Activated naive CD4-positive, alpha-beta T cell treated with anti-CD3 and anti-CD28 coated beads, Interleukin-2, amount 50 U/mL, for 72 hours (primary cell): ENCODE results near the gene CXorf65. TPM values are rescaled to one million over a fixed set of nuclear protein-coding genes. Genes with fewer than 3 reads are reported as not detected.

ENCODE experiments used
- ATAC-seq, 2 donors: fragments of 150-1000 bp; cut with Tn5 transposase; 2 replicates each; pipeline ENCODE4 v1.10.0; 2021; ENCODE audit warnings: mild to moderate bottlenecking in 2 of 2, moderate library complexity in 2 of 2
- DNase-seq, 2 donors: peaks; one replicate each; pipeline ENCODE4 v3.0.0; 2021 to 2022; ENCODE audit warnings: low spot score in 2 of 2
- H3K27ac Mint-ChIP-seq, 2 donors: one replicate each; pipeline ENCODE4 v1.8.0; 2022; ENCODE audit warnings: mild to moderate bottlenecking in 2 of 2, mixed read lengths in 2 of 2
- H3K36me3 Mint-ChIP-seq, 2 donors: one replicate each; pipeline ENCODE4 v1.8.0; 2022; ENCODE audit warnings: mixed read lengths in 2 of 2
- H3K9me3 Mint-ChIP-seq, 2 donors: one replicate each; pipeline ENCODE4 v1.8.0; 2022; ENCODE audit warnings: mixed read lengths in 2 of 2
- total RNA-seq, 2 donors: library from RNA; stranded (reverse); gene quantifications; one replicate each; pipeline ENCODE4 v1.2.3, GENCODE V29; 2022

The CXorf65 gene
- total RNA-seq, 2 donors from 2014 or later: 7.5 to 20.7 TPM

- peak; percentile 50 to 54 for ATAC-seq
- Mint-ChIP-seq H3K27ac (peak overlapping the region; percentile 96 to 98), H3K36me3 (peaks cover 39 to 44% of the 10 kb centered on the region in 2 donors), H3K9me3 (no peaks in the 10 kb centered on the region)
- no peak for DNase-seq
Observed at GRCh38 chrX:71111921-71112431, 5.4 kb upstream of the CXorf65 start.

GRCh38 chrX:71111141-71111843, 4.8 kb upstream of the CXorf65 start, which contains the start of gene IL2RG:
Gene IL2RG, minus strand, starts transcription at chrX:71111577. Its CDS starts 38 bp downstream, at chrX:71111539.
- Mint-ChIP-seq H3K9me3 (no peaks in the 10 kb centered on the region), H3K27ac (peak within 1 kb of the TSS; percentile 96 to 98), H3K36me3 (peaks cover 44 to 49% of the 10 kb centered on the region in 2 donors)
- DNase-seq (peak; percentile 60 to 75), ATAC-seq (peak; percentile 89 to 94)

GRCh38 chrX:71109051-71109450, 2.5 kb upstream of the CXorf65 start:
- DNase-seq (no peak), ATAC-seq (no peak)
- H3K9me3 Mint-ChIP-seq: no peaks in the 10 kb centered on the region
- peaks cover 52 to 65% of the 10 kb centered on the region in 2 donors for H3K36me3 Mint-ChIP-seq
- H3K27ac Mint-ChIP-seq: peak overlapping the region; percentile 97 to 98

- Mint-ChIP-seq H3K27ac (peak overlapping the region; percentile 97 to 98), H3K36me3 (peaks cover 54 to 68% of the 10 kb centered on the region in 2 donors), H3K9me3 (no peaks in the 10 kb centered on the region)
- ATAC-seq: no peak
- DNase-seq: no peak
Observed at GRCh38 chrX:71107762-71108360, 1.3 kb upstream of the CXorf65 start.

- DNase-seq (no peak), ATAC-seq (no peak)
- H3K27ac Mint-ChIP-seq: peak overlapping the region; percentile 50 to 98
- no peaks in the 10 kb centered on the region for H3K9me3 Mint-ChIP-seq
- H3K36me3 Mint-ChIP-seq: peaks cover 54 to 68% of the 10 kb centered on the region in 2 donors
Observed at GRCh38 chrX:71107245-71107644, 705 bp upstream of the CXorf65 start.

- H3K27ac Mint-ChIP-seq: peak overlapping the region; percentile 72 to 77
- ATAC-seq: no peak
- H3K9me3 Mint-ChIP-seq: no peaks in the 10 kb centered on the region
- peaks cover 46 to 59% of the 10 kb centered on the region in 2 donors for H3K36me3 Mint-ChIP-seq
- DNase-seq: no peak
Observed at GRCh38 chrX:71105628-71106027, 912 bp downstream of the CXorf65 start.

- ATAC-seq (peak; percentile 30 to 55), DNase-seq (no peak)
- H3K9me3 Mint-ChIP-seq: no peaks in the 10 kb centered on the region
- H3K27ac Mint-ChIP-seq: peak overlapping the region; percentile 88 to 92
- peaks cover 24 to 36% of the 10 kb centered on the region in 2 donors for H3K36me3 Mint-ChIP-seq
Observed at GRCh38 chrX:71103110-71103983, 3.2 kb downstream of the CXorf65 start.

GRCh38 chrX:71102292-71102691, 4.2 kb downstream of the CXorf65 start:
- no peak for DNase-seq
- H3K27ac Mint-ChIP-seq: peak overlapping the region in 1 of 2 donors; percentile 88
- ATAC-seq: no peak

GRCh38 chrX:71100581-71101505, 5.7 kb downstream of the CXorf65 start:
- DNase-seq (no peak), ATAC-seq (no peak)
- H3K27ac Mint-ChIP-seq: peak overlapping the region in 1 of 2 donors; percentile 88
- H3K36me3 Mint-ChIP-seq: peaks cover 14% of the 10 kb centered on the region in 2 donors
- no peaks in the 10 kb centered on the region for H3K9me3 Mint-ChIP-seq

More at GRCh38 chrX:71102292-71102691, 4.2 kb downstream of the CXorf65 start:
- H3K36me3 Mint-ChIP-seq: peaks cover 15 to 26% of the 10 kb centered on the region in 2 donors
- no peaks in the 10 kb centered on the region for H3K9me3 Mint-ChIP-seq

GRCh38 chrX:71099736-71100135, 6.8 kb downstream of the CXorf65 start:
- Mint-ChIP-seq H3K36me3 (peaks cover 10 to 14% of the 10 kb centered on the region in 2 donors), H3K9me3 (no peaks in the 10 kb centered on the region), H3K27ac (peak overlapping the region in 1 of 2 donors; percentile 44)
- DNase-seq: no peak
- no peak for ATAC-seq

- Mint-ChIP-seq H3K9me3 (no peaks in the 10 kb centered on the region), H3K27ac (no peak overlapping the region), H3K36me3 (peaks cover 3 to 7% of the 10 kb centered on the region in 2 donors)
- DNase-seq: no peak
- no peak for ATAC-seq
Observed at GRCh38 chrX:71098951-71099506, 7.5 kb downstream of the CXorf65 start.

GRCh38 chrX:71098302-71098701, 8.2 kb downstream of the CXorf65 start:
- H3K9me3 Mint-ChIP-seq: no peaks in the 10 kb centered on the region
- DNase-seq: peak in 1 of 2 donors; percentile 69
- H3K36me3 Mint-ChIP-seq: peaks cover 0 to 5% of the 10 kb centered on the region in 2 donors
- peak; percentile 30 to 37 for ATAC-seq
- no peak overlapping the region for H3K27ac Mint-ChIP-seq

- Mint-ChIP-seq H3K9me3 (no peaks in the 10 kb centered on the region), H3K36me3 (peaks cover 0 to 5% of the 10 kb centered on the region in 2 donors), H3K27ac (peak overlapping the region in 1 of 2 donors; percentile 90)
- ATAC-seq (no peak), DNase-seq (no peak)
Observed at GRCh38 chrX:71096760-71097032, 9.8 kb downstream of the CXorf65 start.

- H3K9me3 Mint-ChIP-seq: no peaks in the 10 kb centered on the region
- ATAC-seq (peak; percentile 65 to 68), DNase-seq (no peak)
- H3K36me3 Mint-ChIP-seq: peaks cover 0 to 5% of the 10 kb centered on the region in 2 donors
- H3K27ac Mint-ChIP-seq: peak overlapping the region; percentile 90 to 92
Observed at GRCh38 chrX:71095981-71096759, 10.4 kb downstream of the CXorf65 start.

- ATAC-seq: peak; percentile 91 to 93
- Mint-ChIP-seq H3K27ac (peak within 1 kb of the TSS; percentile 90 to 92), H3K9me3 (no peaks in the 10 kb centered on the region), H3K36me3 (peaks cover 0 to 5% of the 10 kb centered on the region in 2 donors)
- DNase-seq: peak; percentile 79 to 83
Observed at GRCh38 chrX:71095555-71095980, 11.0 kb downstream of the CXorf65 start, which contains the start of gene FOXO4. Gene FOXO4, plus strand, starts transcription at chrX:71095851. Its CDS starts 678 bp downstream, at chrX:71096529.
